Limb (tissue), 2 donors: ENCODE results near the gene TPRG1.

ENCODE experiments used
- DNase-seq, 2 donors: peaks; one replicate each; pipeline ENCODE4 v3.0.0-alpha.2; 2016; ENCODE audit errors: extremely low spot score in 2 of 2

The TPRG1 gene

GRCh38 chr3:189227249-189227648, 55.5 kb downstream of the TPRG1 start:
- no peak for DNase-seq

- DNase-seq, result no peak
Measured at GRCh38 chr3:189229196-189229828, 57.5 kb downstream of the TPRG1 start.

GRCh38 chr3:189232790-189233189, 61.0 kb downstream of the TPRG1 start:
- DNase-seq, result no peak

- DNase-seq, result peak; percentile 68 to 83
Measured at GRCh38 chr3:189233225-189233858, 61.6 kb downstream of the TPRG1 start.

- DNase-seq, result no peak
Measured at GRCh38 chr3:189235214-189235613, 63.4 kb downstream of the TPRG1 start.

GRCh38 chr3:189236352-189236751, 64.6 kb downstream of the TPRG1 start:
- no peak for DNase-seq

GRCh38 chr3:189237526-189237925, 65.8 kb downstream of the TPRG1 start:
- no peak for DNase-seq

- no peak for DNase-seq
Measured at GRCh38 chr3:189238071-189238470, 66.3 kb downstream of the TPRG1 start.

GRCh38 chr3:189239616-189240015, 67.8 kb downstream of the TPRG1 start:
- DNase-seq, result no peak

GRCh38 chr3:189249987-189250386, 78.2 kb downstream of the TPRG1 start:
- DNase-seq, result no peak

GRCh38 chr3:189258261-189258660, 86.5 kb downstream of the TPRG1 start:
- no peak for DNase-seq

GRCh38 chr3:189260556-189261493, 89.1 kb downstream of the TPRG1 start:
- DNase-seq, result no peak

GRCh38 chr3:189262746-189263145, 91.0 kb downstream of the TPRG1 start:
- peak in 1 of 2 donors; percentile 67 for DNase-seq

- no peak for DNase-seq
Measured at GRCh38 chr3:189267981-189268613, 96.3 kb downstream of the TPRG1 start.

- DNase-seq, result no peak
Measured at GRCh38 chr3:189269365-189269764, 97.6 kb downstream of the TPRG1 start.

GRCh38 chr3:189270248-189270832, 98.6 kb downstream of the TPRG1 start:
- DNase-seq, result peak in 1 of 2 donors; percentile 49

GRCh38 chr3:189272500-189273119, 100.8 kb downstream of the TPRG1 start:
- no peak for DNase-seq

- no peak for DNase-seq
Measured at GRCh38 chr3:189273736-189274135, 102.0 kb downstream of the TPRG1 start.

- DNase-seq, result no peak
Measured at GRCh38 chr3:189275182-189275581, 103.4 kb downstream of the TPRG1 start.

GRCh38 chr3:189275852-189276251, 104.1 kb downstream of the TPRG1 start:
- DNase-seq, result no peak
